ENCODE measurements around the gene KMT2E.

GRCh38 chr7:105028004-105028403 is 14.0 kb downstream of the KMT2E start:
- TF ChIP-seq CTCF (IDR thresholded peaks at IDR 0.05) (no peak), POLR2A (IDR thresholded peaks at IDR 0.05) (no peak)
